DMS114 treated with DMSO at 0.1 percent for 48 hours (cell line): ENCODE measurements around the gene SMIM36.
"Not testable (repeated sequence)": the region's sequence is repeated elsewhere in the genome, so short reads cannot be mapped to it uniquely, and the experiment has no call there.

Experiments used
- DNase-seq: peaks from one replicate; lab custom pipeline; 2025; ENCODE audit not compliant: unreplicated experiment; lab: John Stamatoyannopoulos, UW

Gene SMIM36

GRCh38 chr17:55510986-55511721 is at the start of gene SMIM36:
SMIM36 (minus strand) TSS chr17:55511452.
- no peak for DNase-seq

- no peak for DNase-seq
These were observed 44.5 kb upstream of the SMIM36 start for GRCh38 chr17:55555772-55556171.

- peak; percentile 8 for DNase-seq
These were observed 37.9 kb upstream of the SMIM36 start for GRCh38 chr17:55549140-55549539.

GRCh38 chr17:55546991-55547664 is 35.9 kb upstream of the SMIM36 start:
- no peak for DNase-seq

- DNase-seq = no peak
These were observed 35.2 kb upstream of the SMIM36 start for GRCh38 chr17:55546481-55546880.

- DNase-seq = no peak
These were observed 34.6 kb upstream of the SMIM36 start for GRCh38 chr17:55545806-55546205.

- no peak for DNase-seq
These were observed 32.5 kb upstream of the SMIM36 start for GRCh38 chr17:55543709-55544108.

- no peak for DNase-seq
These were observed 29.3 kb upstream of the SMIM36 start for GRCh38 chr17:55540414-55541091.

- no peak for DNase-seq
These were observed 25.0 kb upstream of the SMIM36 start for GRCh38 chr17:55536205-55536604.

GRCh38 chr17:55533608-55534007 is 22.4 kb upstream of the SMIM36 start:
- DNase-seq = no peak

GRCh38 chr17:55532670-55533069 is 21.4 kb upstream of the SMIM36 start:
- no peak for DNase-seq

GRCh38 chr17:55531053-55531728 is 19.9 kb upstream of the SMIM36 start:
- no peak for DNase-seq

- DNase-seq = no peak
These were observed 18.8 kb upstream of the SMIM36 start for GRCh38 chr17:55530064-55530463.

GRCh38 chr17:55527540-55528118 is 16.4 kb upstream of the SMIM36 start:
- DNase-seq = peak; percentile 59

GRCh38 chr17:55524440-55525220 is 13.4 kb upstream of the SMIM36 start:
- no peak for DNase-seq

- not testable (repeated sequence) for DNase-seq
These were observed 11.8 kb upstream of the SMIM36 start for GRCh38 chr17:55523032-55523431.

- no peak for DNase-seq
These were observed 9.9 kb upstream of the SMIM36 start for GRCh38 chr17:55521186-55521585.

GRCh38 chr17:55520402-55520801 is 9.2 kb upstream of the SMIM36 start:
- DNase-seq = no peak

- no peak for DNase-seq
These were observed 7.3 kb upstream of the SMIM36 start for GRCh38 chr17:55518510-55518909.

GRCh38 chr17:55513885-55514590 is 2.8 kb upstream of the SMIM36 start:
- peak; percentile 69 for DNase-seq
